Measurements from ENCODE around the gene PLEKHA7.

GRCh38 chr11:16862726-16863125 is 151.5 kb downstream of the PLEKHA7 start:
- TF ChIP-seq, protein P1, sequence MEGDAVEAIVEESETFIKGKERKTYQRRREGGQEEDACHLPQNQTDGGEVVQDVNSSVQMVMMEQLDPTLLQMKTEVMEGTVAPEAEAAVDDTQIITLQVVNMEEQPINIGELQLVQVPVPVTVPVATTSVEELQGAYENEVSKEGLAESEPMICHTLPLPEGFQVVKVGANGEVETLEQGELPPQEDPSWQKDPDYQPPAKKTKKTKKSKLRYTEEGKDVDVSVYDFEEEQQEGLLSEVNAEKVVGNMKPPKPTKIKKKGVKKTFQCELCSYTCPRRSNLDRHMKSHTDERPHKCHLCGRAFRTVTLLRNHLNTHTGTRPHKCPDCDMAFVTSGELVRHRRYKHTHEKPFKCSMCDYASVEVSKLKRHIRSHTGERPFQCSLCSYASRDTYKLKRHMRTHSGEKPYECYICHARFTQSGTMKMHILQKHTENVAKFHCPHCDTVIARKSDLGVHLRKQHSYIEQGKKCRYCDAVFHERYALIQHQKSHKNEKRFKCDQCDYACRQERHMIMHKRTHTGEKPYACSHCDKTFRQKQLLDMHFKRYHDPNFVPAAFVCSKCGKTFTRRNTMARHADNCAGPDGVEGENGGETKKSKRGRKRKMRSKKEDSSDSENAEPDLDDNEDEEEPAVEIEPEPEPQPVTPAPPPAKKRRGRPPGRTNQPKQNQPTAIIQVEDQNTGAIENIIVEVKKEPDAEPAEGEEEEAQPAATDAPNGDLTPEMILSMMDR (IDR thresholded peaks at IDR 0.05; ENCODE audit: low read depth, low read length, poor library complexity, severe bottlenecking) = no peak
- no peak for TF ChIP-seq EZH2phosphoT487 (IDR thresholded peaks at IDR 0.05; ENCODE audit: borderline replicate concordance, low read length)

All from DOHH2 (cell line).